ENCODE results near the gene PAX8. TPM values are rescaled to one million over a fixed set of nuclear protein-coding genes. Genes with fewer than 3 reads are reported as not detected.

PAX8 gene
- total RNA-seq, 1 donor from 2014 or later, result 56.9 TPM

DNA sequence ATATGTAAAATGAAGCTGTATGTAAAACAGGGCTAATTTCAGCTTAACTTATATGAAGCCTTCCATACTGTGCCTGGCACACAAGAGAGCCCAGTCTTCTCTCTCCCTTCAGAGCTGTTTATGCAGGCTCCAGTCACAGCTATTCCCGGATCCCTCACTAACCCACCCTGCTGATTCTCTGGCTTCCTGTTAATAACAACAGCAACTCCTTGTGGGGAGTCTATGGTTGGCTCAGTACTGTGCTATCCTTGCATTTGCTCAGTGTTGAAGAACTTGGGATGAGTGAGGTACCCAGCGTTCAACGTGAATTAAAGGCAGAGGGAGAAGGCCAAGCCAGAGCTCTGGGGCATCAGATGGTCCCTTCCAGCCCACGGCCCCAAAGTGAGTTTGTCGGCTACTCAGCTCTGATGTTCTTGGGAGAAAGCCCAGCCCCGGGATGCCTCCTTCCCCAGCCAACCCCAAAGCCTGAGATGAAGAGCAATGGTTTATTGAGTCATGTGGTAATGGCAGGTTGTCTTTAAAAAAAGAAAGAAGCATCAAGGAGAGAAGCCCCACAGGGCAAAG lies 61.7 kb downstream of the PAX8 start:
- Mint-ChIP-seq H3K27ac (peak overlapping the region; percentile 71), H3K27me3 (no peaks in the 10 kb centered on the region), H3K36me3 (no peaks in the 10 kb centered on the region), H3K4me1 (ENCODE audit: unreplicated experiment) (peaks cover 43% of the 10 kb centered on the region), H3K4me3 (no peak overlapping the region), H3K9me3 (no peaks in the 10 kb centered on the region)
- DNase-seq (ENCODE audit: extremely low spot score, unreplicated experiment), result no peak
- TF ChIP-seq CTCF (conservative IDR thresholded peaks at IDR 0.05), result no peak

DNA sequence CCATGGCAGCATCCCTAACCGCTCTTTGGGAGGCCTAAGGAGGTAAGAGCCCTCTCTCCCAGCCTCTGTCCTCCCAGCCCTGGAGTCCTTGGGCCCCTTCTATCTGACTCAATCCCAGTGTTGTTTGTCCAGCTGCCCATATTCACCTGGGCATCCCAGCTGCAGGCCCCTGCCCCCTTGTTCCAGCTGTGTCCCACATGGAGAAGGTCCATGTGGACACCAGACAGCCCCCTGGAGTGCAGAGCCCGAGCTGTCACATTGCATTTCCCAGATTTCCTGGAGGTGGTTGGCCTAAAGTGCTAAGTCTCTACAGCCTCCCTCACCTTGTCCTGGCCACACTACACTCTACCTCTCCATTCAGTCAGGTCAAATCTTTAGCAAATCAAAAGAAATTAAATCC lies 62.4 kb downstream of the PAX8 start:
- Mint-ChIP-seq H3K36me3 (no peaks in the 10 kb centered on the region), H3K27ac (peak overlapping the region; percentile 71), H3K27me3 (no peaks in the 10 kb centered on the region), H3K4me1 (ENCODE audit: unreplicated experiment) (peaks cover 49% of the 10 kb centered on the region), H3K9me3 (no peaks in the 10 kb centered on the region), H3K4me3 (no peak overlapping the region)
- no peak for DNase-seq (ENCODE audit: extremely low spot score, unreplicated experiment)
- no peak for TF ChIP-seq CTCF (conservative IDR thresholded peaks at IDR 0.05)

DNA sequence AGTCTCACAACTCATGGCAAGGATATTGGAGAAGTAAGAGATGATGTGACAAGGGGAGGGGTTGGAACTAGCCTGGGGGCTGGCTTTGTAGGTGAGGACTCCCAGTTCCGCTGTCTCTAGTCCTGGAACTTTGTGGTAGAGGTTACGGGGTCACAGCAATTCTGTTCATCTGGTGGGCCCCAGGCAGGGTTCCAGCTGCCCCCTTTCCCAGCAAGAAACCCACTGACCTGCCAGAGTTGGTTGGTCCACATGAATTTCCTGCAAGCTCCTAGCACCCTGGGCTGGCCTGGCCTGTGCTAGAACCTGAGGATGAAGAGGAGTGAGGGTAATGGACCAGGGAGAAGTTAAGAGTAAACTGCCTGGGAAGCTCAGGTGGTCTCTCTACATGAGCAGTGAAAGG lies 63.7 kb downstream of the PAX8 start:
- Mint-ChIP-seq H3K36me3 (no peaks in the 10 kb centered on the region), H3K27me3 (no peaks in the 10 kb centered on the region), H3K4me3 (no peak overlapping the region), H3K27ac (no peak overlapping the region), H3K4me1 (ENCODE audit: unreplicated experiment) (peaks cover 60% of the 10 kb centered on the region), H3K9me3 (no peaks in the 10 kb centered on the region)
- no peak for DNase-seq (ENCODE audit: extremely low spot score, unreplicated experiment)
- TF ChIP-seq CTCF (conservative IDR thresholded peaks at IDR 0.05), result no peak

- DNase-seq (ENCODE audit: extremely low spot score, unreplicated experiment), result no peak
- Mint-ChIP-seq H3K4me1 (ENCODE audit: unreplicated experiment) (peaks cover 62% of the 10 kb centered on the region), H3K4me3 (no peak overlapping the region)
Observed at GRCh38 chr2:113214141-113214540, 64.6 kb downstream of the PAX8 start.

GRCh38 chr2:113213061-113213930 lies 65.4 kb downstream of the PAX8 start:
- Mint-ChIP-seq H3K27ac (no peak overlapping the region), H3K4me1 (ENCODE audit: unreplicated experiment) (peaks cover 56% of the 10 kb centered on the region), H3K36me3 (no peaks in the 10 kb centered on the region), H3K9me3 (no peaks in the 10 kb centered on the region), H3K27me3 (no peaks in the 10 kb centered on the region), H3K4me3 (peak overlapping the region; percentile 1)
- DNase-seq (ENCODE audit: extremely low spot score, unreplicated experiment), result no peak
- no peak for TF ChIP-seq CTCF (conservative IDR thresholded peaks at IDR 0.05)

More at GRCh38 chr2:113214141-113214540, 64.6 kb downstream of the PAX8 start:
- H3K27ac Mint-ChIP-seq, result no peak overlapping the region
- no peaks in the 10 kb centered on the region for H3K36me3 Mint-ChIP-seq
- H3K9me3 Mint-ChIP-seq, result no peaks in the 10 kb centered on the region
- no peak for TF ChIP-seq CTCF (conservative IDR thresholded peaks at IDR 0.05)
- no peaks in the 10 kb centered on the region for H3K27me3 Mint-ChIP-seq
